ENCODE results near the gene HHAT.

HHAT gene

DNA sequence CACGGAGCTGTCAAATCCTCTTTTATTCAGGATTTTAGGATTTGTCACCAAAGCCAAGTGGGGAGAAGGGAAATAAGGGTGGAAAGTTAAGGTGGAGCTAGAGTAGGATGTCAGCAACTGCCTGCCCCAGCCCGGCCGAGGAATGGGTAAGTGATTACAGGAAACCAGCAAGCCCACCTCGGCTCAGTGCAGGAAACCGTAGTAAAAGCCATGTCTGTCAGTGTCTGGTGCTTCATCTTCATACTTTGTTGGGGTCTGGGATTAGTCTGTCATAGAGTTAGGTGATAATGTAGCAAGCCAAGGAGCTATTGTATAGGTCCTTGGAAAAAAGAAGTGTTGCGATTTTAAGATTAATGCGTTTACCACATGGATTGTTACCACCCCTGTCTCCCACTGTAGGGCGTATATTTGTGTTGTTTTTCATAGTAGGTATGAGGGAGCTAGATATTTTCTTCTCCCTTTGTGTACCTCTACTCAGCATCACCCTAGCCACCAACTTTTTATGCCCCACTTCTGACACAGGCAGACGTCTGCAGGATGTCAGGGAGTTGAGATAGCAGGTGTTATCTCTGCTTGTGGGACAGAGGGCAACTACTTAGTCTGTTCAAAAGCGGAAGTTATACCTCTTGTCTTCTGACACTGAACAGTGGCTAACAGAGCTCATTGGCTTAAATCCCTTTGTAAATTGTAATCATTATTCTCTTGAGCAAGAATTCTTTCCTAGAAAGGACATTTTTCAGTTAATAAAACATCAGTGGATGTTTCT is 253.7 kb downstream of the HHAT start:
- DNase-seq (ENCODE audit: low read depth, low spot score) = no peak
- H3K9me3 ChIP-seq (ENCODE audit: insufficient read depth, low read length) = 0 out of 2 replicates have a peak, but pooled peaks cover 7% of the 10 kb centered on the region
- H3K36me3 ChIP-seq (ENCODE audit: insufficient read depth, insufficient read length, low read length) = no peaks in the 10 kb centered on the region
- H3K4me3 ChIP-seq (ENCODE audit: insufficient read length, low read depth) = no peak overlapping the region
- H3K27me3 ChIP-seq (ENCODE audit: insufficient read depth, insufficient read length) = no peaks in the 10 kb centered on the region
- H3K4me1 ChIP-seq (ENCODE audit: insufficient read depth, insufficient read length) = peaks cover 3% of the 10 kb centered on the region
- TF ChIP-seq SUZ12 (IDR thresholded peaks at IDR 0.05; ENCODE audit: extremely low read depth, insufficient read depth, insufficient read length) (no peak), YY1 (IDR thresholded peaks at IDR 0.05; ENCODE audit: insufficient read depth, insufficient read length) (no peak), ZNF274 (IDR thresholded peaks at IDR 0.05; ENCODE audit: low read depth, low read length) (no peak)
- H3K9ac ChIP-seq (ENCODE audit: insufficient read length, low read depth) = no peak overlapping the region

DNA sequence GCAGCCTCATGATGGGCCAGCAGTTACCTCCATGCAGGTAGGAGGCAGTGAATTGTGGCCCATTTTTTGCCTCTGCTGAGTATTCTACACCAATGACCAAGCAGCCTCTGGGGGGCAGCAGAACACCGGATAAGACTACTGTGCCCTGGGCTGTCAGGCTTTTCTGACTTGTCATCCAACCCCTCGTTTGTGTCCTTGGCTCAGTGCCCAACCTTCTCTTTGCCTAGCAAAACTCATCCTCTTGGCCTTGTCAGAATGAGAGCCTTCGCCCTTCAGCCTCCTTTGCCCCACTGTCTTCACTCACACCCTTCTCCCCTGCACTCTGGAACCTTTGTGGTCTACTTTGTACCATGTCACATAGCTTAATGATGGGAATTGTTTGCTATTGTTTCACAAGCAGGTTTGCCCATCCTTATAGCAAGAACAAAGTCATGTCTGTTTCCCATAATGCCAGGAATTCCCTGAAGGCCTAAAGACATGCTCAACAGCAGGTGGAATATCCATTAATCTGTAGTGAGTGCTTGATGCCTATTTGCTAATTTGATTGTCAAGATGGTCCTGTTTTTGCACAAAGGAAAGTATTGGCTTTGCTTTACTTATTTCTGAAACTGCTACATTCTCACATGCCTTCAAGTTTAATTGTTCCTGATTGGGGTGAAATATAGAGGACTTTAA is 255.9 kb downstream of the HHAT start:
- no peak overlapping the region for H3K4me3 ChIP-seq (ENCODE audit: insufficient read length, low read depth)
- H3K36me3 ChIP-seq (ENCODE audit: insufficient read depth, insufficient read length, low read length) = no peaks in the 10 kb centered on the region
- peak; percentile 91 for DNase-seq (ENCODE audit: low read depth, low spot score)
- H3K27me3 ChIP-seq (ENCODE audit: insufficient read depth, insufficient read length) = no peaks in the 10 kb centered on the region
- no peak overlapping the region for H3K9ac ChIP-seq (ENCODE audit: insufficient read length, low read depth)
- no peak for TF ChIP-seq SUZ12 (IDR thresholded peaks at IDR 0.05; ENCODE audit: extremely low read depth, insufficient read depth, insufficient read length)
- peaks cover 15% of the 10 kb centered on the region; the same call in 1 of the 2 replicates for H3K9me3 ChIP-seq (ENCODE audit: insufficient read depth, low read length)
- H3K4me1 ChIP-seq (ENCODE audit: insufficient read depth, insufficient read length) = peaks cover 6% of the 10 kb centered on the region

DNA sequence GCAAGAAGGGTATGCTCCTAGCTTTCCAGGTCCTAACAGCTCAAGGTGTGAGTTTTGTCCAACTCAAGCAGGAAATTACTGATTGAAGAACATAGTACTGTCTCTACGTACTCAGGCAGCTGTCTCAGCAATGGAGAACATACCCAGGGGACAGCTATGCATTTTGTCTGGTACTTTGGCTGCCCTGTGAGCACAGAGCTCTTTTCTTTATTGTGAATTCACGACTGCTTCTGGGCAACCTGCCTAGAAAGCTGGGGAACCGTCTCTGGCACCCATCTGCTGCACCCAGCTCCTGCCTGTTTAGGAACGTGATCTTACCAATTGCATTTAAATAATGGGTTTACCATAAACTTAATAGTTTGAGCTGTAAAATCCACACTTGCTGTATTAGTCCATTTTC is 258.1 kb downstream of the HHAT start:
- Histone ChIP-seq H3K9me3 (ENCODE audit: insufficient read depth, low read length) (peaks cover 24% of the 10 kb centered on the region; the same call in 1 of the 2 replicates), H3K36me3 (ENCODE audit: insufficient read depth, insufficient read length, low read length) (no peaks in the 10 kb centered on the region), H3K27me3 (ENCODE audit: insufficient read depth, insufficient read length) (no peaks in the 10 kb centered on the region), H3K9ac (ENCODE audit: insufficient read length, low read depth) (no peak overlapping the region), H3K4me3 (ENCODE audit: insufficient read length, low read depth) (no peak overlapping the region), H3K4me1 (ENCODE audit: insufficient read depth, insufficient read length) (peaks cover 6% of the 10 kb centered on the region)
- no peak for DNase-seq (ENCODE audit: low read depth, low spot score)
- TF ChIP-seq ZNF274 (IDR thresholded peaks at IDR 0.05; ENCODE audit: low read depth, low read length) = no peak
- TF ChIP-seq YY1 (IDR thresholded peaks at IDR 0.05; ENCODE audit: insufficient read depth, insufficient read length) = no peak
- no peak for TF ChIP-seq SUZ12 (IDR thresholded peaks at IDR 0.05; ENCODE audit: extremely low read depth, insufficient read depth, insufficient read length)

- TF ChIP-seq YY1 (IDR thresholded peaks at IDR 0.05; ENCODE audit: insufficient read depth, insufficient read length) = no peak
- TF ChIP-seq SUZ12 (IDR thresholded peaks at IDR 0.05; ENCODE audit: extremely low read depth, insufficient read depth, insufficient read length) = no peak
- no peak for TF ChIP-seq ZNF274 (IDR thresholded peaks at IDR 0.05; ENCODE audit: low read depth, low read length)
- peaks cover 24% of the 10 kb centered on the region; the same call in 1 of the 2 replicates for H3K9me3 ChIP-seq (ENCODE audit: insufficient read depth, low read length)
- peaks cover 6% of the 10 kb centered on the region for H3K4me1 ChIP-seq (ENCODE audit: insufficient read depth, insufficient read length)
- H3K9ac ChIP-seq (ENCODE audit: insufficient read length, low read depth) = no peak overlapping the region
- peak; percentile 57 for DNase-seq (ENCODE audit: low read depth, low spot score)
- H3K36me3 ChIP-seq (ENCODE audit: insufficient read depth, insufficient read length, low read length) = no peaks in the 10 kb centered on the region
- H3K4me3 ChIP-seq (ENCODE audit: insufficient read length, low read depth) = no peak overlapping the region
- no peaks in the 10 kb centered on the region for H3K27me3 ChIP-seq (ENCODE audit: insufficient read depth, insufficient read length)
Observed at GRCh38 chr1:210587566-210587965, 258.9 kb downstream of the HHAT start.

DNA sequence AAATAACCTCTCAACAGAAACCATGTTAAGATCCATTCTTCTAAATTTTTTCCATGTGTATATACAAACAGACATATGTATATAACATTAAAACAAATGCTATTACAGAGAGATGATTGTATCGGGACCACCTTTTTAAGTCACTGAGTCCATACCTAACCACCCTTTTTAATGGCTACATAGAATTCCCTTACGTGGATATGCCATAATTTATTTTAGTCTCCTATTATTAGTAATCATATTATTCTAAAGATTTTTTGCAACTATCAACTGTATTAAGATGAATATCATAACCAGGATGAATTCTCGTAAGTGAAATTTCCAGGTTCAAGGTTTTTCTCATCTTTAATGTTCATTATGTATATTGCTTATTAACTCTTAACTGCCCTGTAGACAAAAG is 259.7 kb downstream of the HHAT start:
- Histone ChIP-seq H3K4me1 (ENCODE audit: insufficient read depth, insufficient read length) (peaks cover 6% of the 10 kb centered on the region), H3K4me3 (ENCODE audit: insufficient read length, low read depth) (no peak overlapping the region), H3K9me3 (ENCODE audit: insufficient read depth, low read length) (peaks cover 24% of the 10 kb centered on the region; the same call in 1 of the 2 replicates), H3K9ac (ENCODE audit: insufficient read length, low read depth) (no peak overlapping the region), H3K27me3 (ENCODE audit: insufficient read depth, insufficient read length) (no peaks in the 10 kb centered on the region), H3K36me3 (ENCODE audit: insufficient read depth, insufficient read length, low read length) (no peaks in the 10 kb centered on the region)
- TF ChIP-seq ZNF274 (IDR thresholded peaks at IDR 0.05; ENCODE audit: low read depth, low read length) = no peak
- TF ChIP-seq SUZ12 (IDR thresholded peaks at IDR 0.05; ENCODE audit: extremely low read depth, insufficient read depth, insufficient read length) = no peak
- TF ChIP-seq YY1 (IDR thresholded peaks at IDR 0.05; ENCODE audit: insufficient read depth, insufficient read length) = no peak
- no peak for DNase-seq (ENCODE audit: low read depth, low spot score)

DNA sequence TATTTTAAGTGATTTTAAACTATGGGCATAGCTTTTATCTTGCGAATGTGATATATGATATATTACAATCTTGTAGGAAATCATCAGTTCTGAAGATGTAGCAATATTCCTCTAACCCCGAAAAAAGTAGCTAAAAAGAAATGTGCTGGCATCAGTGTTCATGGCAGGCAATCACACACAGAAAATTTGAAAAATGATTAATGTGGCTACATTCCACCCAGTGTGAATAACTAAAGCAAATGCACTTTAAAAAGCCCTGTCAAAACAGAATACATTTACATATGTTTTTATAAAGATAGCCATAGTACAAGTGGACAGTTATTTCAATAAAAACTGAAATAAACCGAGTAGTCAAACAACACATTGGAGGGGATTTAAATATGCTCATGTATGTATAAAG is 260.2 kb downstream of the HHAT start:
- TF ChIP-seq YY1 (IDR thresholded peaks at IDR 0.05; ENCODE audit: insufficient read depth, insufficient read length) (no peak), ZNF274 (IDR thresholded peaks at IDR 0.05; ENCODE audit: low read depth, low read length) (no peak), SUZ12 (IDR thresholded peaks at IDR 0.05; ENCODE audit: extremely low read depth, insufficient read depth, insufficient read length) (no peak)
- H3K4me3 ChIP-seq (ENCODE audit: insufficient read length, low read depth) = no peak overlapping the region
- no peaks in the 10 kb centered on the region for H3K27me3 ChIP-seq (ENCODE audit: insufficient read depth, insufficient read length)
- H3K9me3 ChIP-seq (ENCODE audit: insufficient read depth, low read length) = peaks cover 24% of the 10 kb centered on the region; the same call in 1 of the 2 replicates
- peaks cover 6% of the 10 kb centered on the region for H3K4me1 ChIP-seq (ENCODE audit: insufficient read depth, insufficient read length)
- DNase-seq (ENCODE audit: low read depth, low spot score) = no peak
- H3K36me3 ChIP-seq (ENCODE audit: insufficient read depth, insufficient read length, low read length) = no peaks in the 10 kb centered on the region
- no peak overlapping the region for H3K9ac ChIP-seq (ENCODE audit: insufficient read length, low read depth)

- Histone ChIP-seq H3K9ac (ENCODE audit: insufficient read length, low read depth) (no peak overlapping the region), H3K4me3 (ENCODE audit: insufficient read length, low read depth) (no peak overlapping the region), H3K4me1 (ENCODE audit: insufficient read depth, insufficient read length) (peaks cover 3% of the 10 kb centered on the region), H3K36me3 (ENCODE audit: insufficient read depth, insufficient read length, low read length) (no peaks in the 10 kb centered on the region), H3K9me3 (ENCODE audit: insufficient read depth, low read length) (peaks cover 24% of the 10 kb centered on the region; the same call in 1 of the 2 replicates), H3K27me3 (ENCODE audit: insufficient read depth, insufficient read length) (no peaks in the 10 kb centered on the region)
- no peak for DNase-seq (ENCODE audit: low read depth, low spot score)
- TF ChIP-seq SUZ12 (IDR thresholded peaks at IDR 0.05; ENCODE audit: extremely low read depth, insufficient read depth, insufficient read length) = no peak
- no peak for TF ChIP-seq ZNF274 (IDR thresholded peaks at IDR 0.05; ENCODE audit: low read depth, low read length)
- TF ChIP-seq YY1 (IDR thresholded peaks at IDR 0.05; ENCODE audit: insufficient read depth, insufficient read length) = no peak
Observed at GRCh38 chr1:210591214-210591613, 262.5 kb downstream of the HHAT start.
